Activated naive CD4-positive, alpha-beta T cell treated with anti-CD3 and anti-CD28 coated beads, Interleukin-2, amount 50 U/mL, for 16 hours (primary cell): ENCODE results near the gene BEND3.
"Not testable (repeated sequence)": the region's sequence is repeated elsewhere in the genome, so short reads cannot be mapped to it uniquely, and the experiment has no call there.

ENCODE experiments used
- DNase-seq: peaks from one replicate; pipeline ENCODE4 v3.0.0-alpha.2; 2020

The BEND3 gene

GRCh38 chr6:107114926-107115694 lies at the start of gene BEND3:
Gene BEND3 (minus strand): TSS chr6:107115515. CDS start chr6:107099285, 16,230 bp downstream.
- DNase-seq: peak; percentile 53

GRCh38 chr6:107164299-107164698 lies 49.0 kb upstream of the BEND3 start:
- DNase-seq: not testable (repeated sequence)

- no peak for DNase-seq
Measured at GRCh38 chr6:107161521-107161920, 46.2 kb upstream of the BEND3 start.

- DNase-seq: no peak
Measured at GRCh38 chr6:107156617-107157016, 41.3 kb upstream of the BEND3 start.

- DNase-seq: no peak
Measured at GRCh38 chr6:107154801-107155160, 39.5 kb upstream of the BEND3 start.

GRCh38 chr6:107154131-107154800 lies 39.0 kb upstream of the BEND3 start:
- no peak for DNase-seq

- no peak for DNase-seq
Measured at GRCh38 chr6:107152638-107153430, 37.5 kb upstream of the BEND3 start.

- DNase-seq: no peak
Measured at GRCh38 chr6:107144666-107145065, 29.4 kb upstream of the BEND3 start.

GRCh38 chr6:107144014-107144413 lies 28.7 kb upstream of the BEND3 start:
- DNase-seq: no peak

GRCh38 chr6:107140581-107140980 lies 25.3 kb upstream of the BEND3 start:
- no peak for DNase-seq

GRCh38 chr6:107136324-107136723 lies 21.0 kb upstream of the BEND3 start:
- not testable (repeated sequence) for DNase-seq

GRCh38 chr6:107135048-107135680 lies 19.8 kb upstream of the BEND3 start:
- DNase-seq: not testable (repeated sequence)

GRCh38 chr6:107132330-107132954 lies 17.1 kb upstream of the BEND3 start:
- DNase-seq: peak; percentile 29

- no peak for DNase-seq
Measured at GRCh38 chr6:107129370-107129925, 14.1 kb upstream of the BEND3 start.

GRCh38 chr6:107128577-107128976 lies 13.3 kb upstream of the BEND3 start:
- no peak for DNase-seq

- no peak for DNase-seq
Measured at GRCh38 chr6:107128175-107128574, 12.9 kb upstream of the BEND3 start.

- DNase-seq: no peak
Measured at GRCh38 chr6:107125771-107126170, 10.5 kb upstream of the BEND3 start.

- DNase-seq: no peak
Measured at GRCh38 chr6:107124934-107125348, 9.6 kb upstream of the BEND3 start.

GRCh38 chr6:107123501-107123900 lies 8.2 kb upstream of the BEND3 start:
- no peak for DNase-seq

GRCh38 chr6:107122748-107123147 lies 7.4 kb upstream of the BEND3 start:
- DNase-seq: no peak

GRCh38 chr6:107121964-107122495 lies 6.7 kb upstream of the BEND3 start:
- DNase-seq: no peak

GRCh38 chr6:107121266-107121665 lies 6.0 kb upstream of the BEND3 start:
- no peak for DNase-seq
